Suppressor macrophage treated with lipopolysaccharide for 1 hour (primary cell): ENCODE data around the gene LMO7.
"Not testable (repeated sequence)": the region's sequence is repeated elsewhere in the genome, so short reads cannot be mapped to it uniquely, and the experiment has no call there.

ENCODE experiments used
- DNase-seq, 3 donors: peaks; one replicate each; pipeline ENCODE4 v3.0.0-alpha.2; 2020 to 2022

The LMO7 gene

DNA sequence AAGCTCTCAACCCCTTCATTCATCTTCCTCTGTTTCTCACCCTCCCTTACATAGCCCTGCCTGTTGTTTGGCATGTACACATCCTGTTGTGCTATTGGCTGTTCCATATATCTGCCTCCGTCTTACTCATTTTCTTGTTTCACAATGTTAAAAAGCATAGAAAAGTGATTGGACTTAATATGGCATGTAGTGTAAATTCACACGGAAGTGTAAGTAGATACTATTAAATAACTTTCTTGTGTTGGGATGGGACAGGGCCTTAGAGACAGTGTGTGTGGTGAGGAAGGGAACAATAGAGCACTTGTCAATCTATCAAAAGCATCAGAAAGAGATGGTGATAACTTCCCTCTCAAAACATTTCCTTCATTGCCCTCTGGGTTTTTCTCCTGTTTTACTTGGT, 12.3 kb downstream of the LMO7 start:
- DNase-seq = no peak

GRCh38 chr13:75651013-75651412, 14.9 kb downstream of the LMO7 start:
- no peak for DNase-seq

GRCh38 chr13:75652726-75653125, 16.6 kb downstream of the LMO7 start:
- no peak for DNase-seq

DNA sequence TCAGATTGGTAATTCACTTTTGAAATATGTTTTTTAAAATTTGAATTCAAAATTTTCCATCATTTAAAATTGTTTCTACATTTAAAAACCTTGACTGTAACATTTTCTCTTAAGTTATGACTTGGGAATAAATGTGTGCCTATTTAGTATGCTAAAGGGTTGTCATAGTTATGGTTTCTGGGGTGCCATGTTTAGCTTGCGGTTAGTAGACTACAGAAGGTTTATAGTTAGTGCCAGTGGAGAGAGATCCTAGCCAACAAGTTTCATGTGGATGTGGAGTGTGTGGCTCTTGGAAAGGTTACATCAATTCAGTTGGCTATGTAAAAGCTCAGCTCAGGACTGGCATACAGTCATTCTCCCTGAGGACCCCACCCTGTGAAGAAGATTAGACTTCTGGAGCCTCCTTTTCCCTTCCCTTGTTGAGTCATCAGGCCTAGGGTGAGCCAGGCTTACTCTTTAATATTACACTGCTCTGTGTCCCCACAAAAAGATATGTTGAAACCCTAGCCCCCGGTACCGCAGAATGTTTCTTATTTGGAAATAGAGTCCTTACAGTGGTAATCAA, 20.4 kb downstream of the LMO7 start:
- no peak for DNase-seq

DNA sequence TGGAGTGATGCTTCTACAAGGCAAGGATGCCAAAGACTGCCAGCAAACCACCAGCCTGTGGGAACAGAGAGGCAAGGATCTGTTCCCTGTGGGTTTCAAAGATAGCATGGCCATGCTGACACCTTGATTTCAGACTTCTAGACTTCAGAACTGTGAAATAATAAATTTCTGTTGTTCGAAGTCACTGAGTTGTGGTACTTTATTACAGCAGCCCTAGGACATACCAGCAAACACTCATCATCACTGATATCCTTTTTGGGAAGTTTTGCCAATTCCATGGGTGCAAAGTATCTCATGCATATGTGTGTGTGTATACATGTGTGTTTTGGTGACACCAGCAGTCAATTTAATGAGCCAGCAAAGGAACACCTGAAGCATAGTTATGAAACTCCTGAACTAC, 21.0 kb downstream of the LMO7 start:
- DNase-seq = no peak

- DNase-seq = no peak
Measured at GRCh38 chr13:75660694-75661093, 24.6 kb downstream of the LMO7 start.

DNA sequence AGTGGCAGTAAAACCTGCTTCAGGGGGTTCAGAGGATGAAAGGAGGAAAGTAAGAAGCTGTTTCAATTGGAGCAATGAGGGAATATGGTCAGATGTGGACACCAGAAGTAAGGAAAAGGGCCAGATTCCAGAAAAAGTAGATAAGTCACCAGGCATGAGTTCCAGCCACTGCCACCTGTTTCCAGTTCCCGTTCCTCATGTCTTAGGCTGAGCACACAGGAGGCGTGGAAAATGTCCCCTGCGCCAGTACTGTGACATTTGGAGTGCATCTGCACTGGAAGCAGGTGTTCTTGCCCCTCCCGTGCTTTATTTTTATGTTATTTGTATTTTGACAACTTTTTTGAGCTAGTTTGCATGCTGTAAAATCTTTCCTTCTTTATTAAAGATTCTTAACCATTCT, 25.3 kb downstream of the LMO7 start:
- DNase-seq = no peak

DNA sequence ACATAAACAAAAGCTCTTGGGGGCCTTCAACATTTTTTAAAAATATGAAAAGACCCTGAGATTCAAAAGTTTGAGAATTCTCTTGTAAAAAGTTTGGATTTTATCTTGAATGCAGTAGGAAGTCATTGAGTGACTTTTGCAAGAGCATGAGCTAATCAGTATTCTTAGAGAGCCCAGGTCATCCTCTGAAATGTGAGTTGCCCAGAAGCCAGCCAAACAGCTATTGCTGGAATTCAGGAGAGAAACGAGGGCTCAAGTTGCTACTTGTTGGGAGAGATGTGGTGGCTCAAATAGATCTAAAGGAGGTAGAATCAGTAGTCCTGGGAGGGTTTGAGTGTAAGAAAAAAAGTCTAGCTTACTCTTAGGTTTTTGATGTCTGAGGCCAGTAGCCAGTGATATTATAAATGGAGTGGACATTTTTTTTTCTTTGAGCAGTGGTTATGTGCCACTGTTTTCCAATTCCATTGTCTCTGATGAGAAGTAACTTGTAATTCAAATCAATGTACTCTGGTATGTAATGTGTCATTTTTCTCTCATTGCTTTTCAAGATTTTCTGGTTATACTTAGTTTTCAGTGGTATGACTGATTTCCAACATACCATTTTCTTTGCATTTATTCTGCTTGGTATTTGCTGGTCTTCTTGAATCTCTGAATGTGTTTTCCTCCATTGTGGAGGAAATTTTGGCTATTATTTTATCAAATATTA, 30.7 kb downstream of the LMO7 start:
- DNase-seq = no peak

- DNase-seq = no peak
Measured at GRCh38 chr13:75669706-75670105, 33.6 kb downstream of the LMO7 start.

DNA sequence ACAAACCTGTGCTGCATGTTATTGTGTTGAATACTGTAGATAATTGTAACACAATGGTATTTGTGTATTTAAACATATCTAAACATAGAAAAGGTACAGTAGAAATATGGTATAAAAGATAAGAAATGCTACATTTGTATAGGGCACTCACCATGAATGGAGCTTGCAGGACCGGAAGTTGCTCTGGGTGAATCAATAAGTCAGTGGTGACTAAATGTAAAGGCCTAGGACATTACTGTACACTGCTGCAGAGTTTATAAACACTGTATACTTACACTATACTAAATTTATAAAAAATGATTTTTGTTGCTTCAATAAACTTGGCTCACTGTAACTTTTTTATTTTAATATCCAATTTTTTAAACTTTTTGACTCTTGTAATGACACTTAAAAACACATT, 34.4 kb downstream of the LMO7 start:
- no peak for DNase-seq

- no peak for DNase-seq
Measured at GRCh38 chr13:75675421-75675820, 39.3 kb downstream of the LMO7 start.

DNA sequence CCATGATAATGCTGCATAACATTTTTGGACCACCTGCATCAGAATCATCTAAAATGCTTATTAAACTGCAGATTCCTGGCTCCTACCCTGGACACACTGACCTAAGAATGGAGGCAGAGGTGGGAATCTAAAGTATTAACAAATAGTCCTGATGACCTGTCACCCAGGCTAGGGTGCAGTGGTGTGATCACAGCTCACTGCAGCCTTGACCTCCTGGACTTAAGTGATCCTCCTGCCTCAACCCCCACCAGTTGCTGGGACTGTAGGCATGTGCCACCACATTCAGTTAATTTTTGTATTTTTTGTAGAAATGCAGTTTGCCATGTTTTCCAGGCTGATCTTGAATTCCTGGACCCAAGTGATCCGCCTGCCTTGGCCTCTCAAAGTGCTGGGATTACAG, 43.3 kb downstream of the LMO7 start:
- no peak for DNase-seq

DNA sequence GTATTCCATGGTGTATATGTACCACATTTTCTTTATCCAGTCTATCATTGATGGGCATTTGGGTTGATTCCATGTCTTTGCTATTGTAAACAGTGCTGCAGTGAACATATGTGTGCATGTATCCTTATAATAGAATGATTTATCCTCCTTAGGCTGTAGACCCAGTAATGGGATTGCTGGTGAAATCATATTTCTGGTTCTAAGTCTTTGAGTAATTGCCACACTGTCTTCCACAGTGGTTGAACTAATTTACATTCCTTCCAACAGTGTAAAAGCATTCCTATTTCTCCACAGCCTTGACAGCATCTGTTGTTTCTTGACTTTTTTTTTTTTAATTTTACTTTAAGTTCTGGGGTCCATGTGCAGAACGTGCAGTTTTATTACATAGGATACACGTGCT, 44.1 kb downstream of the LMO7 start:
- DNase-seq = not testable (repeated sequence)

GRCh38 chr13:75682326-75682725, 46.2 kb downstream of the LMO7 start:
- DNase-seq = no peak

DNA sequence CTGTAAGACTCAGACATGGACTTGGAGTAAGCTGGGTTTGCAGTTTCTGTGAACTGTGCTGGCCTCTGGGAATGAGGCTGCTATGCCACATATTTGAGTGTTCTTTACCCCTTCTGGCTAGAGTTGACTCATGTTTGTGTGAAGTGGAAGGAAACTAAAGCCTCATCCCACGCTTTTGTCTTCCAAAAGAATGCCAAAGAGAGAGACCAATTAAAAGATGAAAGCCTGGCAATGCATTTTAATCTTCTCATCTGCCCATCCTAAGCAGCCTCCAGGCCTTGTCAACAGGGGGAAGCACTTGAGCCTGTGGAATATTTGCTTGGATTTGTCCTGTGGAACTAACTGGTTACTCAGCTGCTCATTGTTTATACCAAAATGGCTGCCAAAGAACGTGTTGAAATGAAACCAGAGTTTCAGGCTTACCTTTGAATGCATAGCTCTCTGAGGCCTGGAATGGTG, 49.1 kb downstream of the LMO7 start:
- no peak for DNase-seq

DNA sequence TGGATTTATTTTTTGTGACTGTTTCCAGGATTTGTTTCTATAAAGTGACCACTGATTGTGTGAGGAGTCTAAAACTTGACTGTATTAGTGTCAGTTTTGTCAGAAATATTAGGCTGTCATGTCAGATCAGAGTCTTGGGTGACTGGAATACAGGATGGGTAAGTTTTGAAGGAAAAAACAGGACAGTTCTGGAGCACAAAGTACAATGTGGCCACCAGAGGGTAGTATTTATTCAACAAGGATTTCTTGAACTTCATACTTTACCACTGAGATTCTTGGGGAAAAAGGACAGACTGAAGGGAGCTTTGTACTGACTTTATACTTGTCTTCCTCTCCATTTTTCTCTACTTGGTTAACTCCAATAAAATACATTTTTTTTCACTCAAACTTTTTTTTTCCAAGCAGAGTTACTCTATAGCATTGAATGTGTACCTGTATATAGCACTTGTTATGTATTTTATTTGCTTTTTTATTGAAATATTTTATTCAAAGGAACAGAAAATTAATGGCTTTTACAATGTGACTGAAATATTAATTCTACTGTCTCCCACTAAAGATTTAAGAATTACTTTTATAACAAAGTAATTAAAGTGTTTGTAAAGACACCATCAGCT, 51.1 kb downstream of the LMO7 start:
- DNase-seq = peak; percentile 8 to 30 (median 24)

DNA sequence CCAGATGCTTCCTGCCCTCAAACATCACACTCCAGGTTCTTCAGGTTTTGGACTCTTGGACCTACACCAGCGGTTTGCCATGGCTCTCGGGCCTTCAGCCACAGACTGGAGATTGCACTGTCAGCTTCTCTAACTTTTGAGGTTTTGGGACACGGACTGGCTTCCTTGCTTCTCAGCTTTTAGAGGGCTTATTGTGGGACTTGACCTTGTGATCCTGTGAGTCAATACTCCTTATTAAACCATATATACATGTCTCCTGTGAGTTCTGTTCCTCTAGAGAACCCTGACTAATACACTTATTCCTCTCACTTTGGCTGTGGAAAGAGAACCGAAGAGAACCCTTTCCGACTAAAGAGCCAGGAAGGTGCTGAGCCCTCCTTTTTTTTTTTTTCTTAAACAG, 53.6 kb downstream of the LMO7 start:
- DNase-seq = no peak

GRCh38 chr13:75690607-75691006, 54.5 kb downstream of the LMO7 start:
- no peak for DNase-seq

DNA sequence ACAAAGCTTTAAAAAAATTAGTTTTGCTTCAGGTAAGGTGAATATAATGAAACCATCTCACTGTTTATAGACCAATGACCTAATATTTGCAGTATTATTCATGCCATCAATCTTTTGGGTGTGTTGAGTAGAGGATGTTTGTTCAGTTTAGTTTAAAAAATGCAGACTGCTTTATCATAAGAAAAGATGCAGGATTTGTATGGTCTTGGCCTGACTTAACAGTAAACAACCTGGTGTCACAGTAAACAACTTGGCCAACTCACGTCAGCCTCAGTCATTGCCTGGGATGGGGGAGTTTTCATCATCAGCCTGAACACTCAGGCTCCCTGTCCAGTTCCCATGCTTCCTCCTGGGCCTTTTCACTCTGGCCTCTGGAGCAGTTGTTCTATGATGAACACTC, 55.1 kb downstream of the LMO7 start:
- DNase-seq = no peak

DNA sequence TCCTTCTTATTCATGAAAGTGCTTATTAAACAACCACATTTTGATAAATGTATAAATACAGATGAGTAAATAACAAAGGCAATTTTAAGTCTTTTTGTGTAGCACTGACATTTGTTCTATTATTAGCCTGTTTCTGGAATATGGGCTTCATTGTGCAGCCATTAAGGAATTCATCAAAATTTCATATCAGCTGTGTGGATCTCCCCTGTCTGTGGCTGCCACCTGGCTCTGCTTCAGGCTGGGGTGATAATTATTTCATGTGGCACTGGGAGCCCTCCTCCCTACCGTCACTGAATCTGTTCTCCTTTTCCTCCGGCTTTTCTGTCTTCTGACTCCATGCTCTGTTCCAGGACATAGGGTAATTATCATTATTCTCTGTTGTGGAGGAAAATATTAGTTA, 57.1 kb downstream of the LMO7 start:
- no peak for DNase-seq

GRCh38 chr13:75694722-75695121, 58.6 kb downstream of the LMO7 start:
- DNase-seq = no peak

GRCh38 chr13:75695908-75696307, 59.8 kb downstream of the LMO7 start:
- DNase-seq = peak; percentile 78 to 86 (median 85)

- no peak for DNase-seq
Measured at GRCh38 chr13:75699062-75699461, 62.9 kb downstream of the LMO7 start.

DNA sequence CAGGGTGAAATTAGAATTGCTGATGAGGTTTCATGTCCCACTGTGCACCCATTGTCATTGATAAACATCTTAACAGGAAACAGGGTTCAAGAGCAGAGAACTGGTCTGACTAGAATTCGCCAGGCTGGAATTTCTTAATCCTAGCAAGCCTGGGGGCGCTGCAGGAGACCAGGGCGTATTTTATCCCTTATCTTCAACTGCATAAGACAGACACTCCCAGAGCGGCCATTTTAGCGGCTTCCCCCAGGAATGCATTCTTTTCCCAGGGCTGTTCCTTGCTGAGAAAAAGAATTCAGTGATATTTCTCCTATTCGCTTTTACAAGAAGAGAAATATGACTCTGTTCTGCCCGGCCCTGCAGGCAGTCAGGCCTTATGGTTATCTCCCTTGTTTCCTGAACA, 63.6 kb downstream of the LMO7 start:
- not testable (repeated sequence) for DNase-seq

- no peak for DNase-seq
Measured at GRCh38 chr13:75700552-75700951, 64.4 kb downstream of the LMO7 start.
